ENCODE measurements around the gene ANKRD33B. TPM values are rescaled to one million over a fixed set of nuclear protein-coding genes. Genes with fewer than 3 reads are reported as not detected.

Gene ANKRD33B
- total and polyA plus RNA-seq, 2 of the 8 experiments (the other 6 are each of a cell fraction or from before 2014, with no cell fraction given) = 6.9 to 20.6 TPM

GRCh38 chr5:10703676-10704075 is 139.8 kb downstream of the ANKRD33B start:
- Histone ChIP-seq H2AK5ac (ENCODE audit: low read depth, low read length) (no peak overlapping the region), H2BK12ac (ENCODE audit: low read depth, low read length) (no peak overlapping the region), H2BK15ac (ENCODE audit: low read length) (no peak overlapping the region), H3K18ac (ENCODE audit: extremely low read depth, low read length) (no peak overlapping the region), H3K4me3 (ENCODE audit: extremely low read depth in 1 of 4, insufficient read depth in 2 of 4, low read depth in 3 of 4, low read length in 4 of 4) (no peak overlapping the region), H3K23me2 (ENCODE audit: low read depth, low read length) (peaks cover 3% of the 10 kb centered on the region; the same call in 1 of the 2 replicates), H3K56ac (replicated peaks; ENCODE audit: insufficient read length, low read depth, low read length) (no peak overlapping the region), H4K20me1 (replicated peaks in 1 of 2; ENCODE audit: control insufficient read depth in 1 of 2, insufficient read depth in 2 of 2, low read length in 2 of 2) (peaks cover 1 to 9% of the 10 kb centered on the region in 2 experiments), H2AFZ (ENCODE audit: low read length) (no peak overlapping the region), H2BK20ac (ENCODE audit: low read length) (no peak overlapping the region), H3K4ac (replicated peaks; ENCODE audit: insufficient read length, low read depth, low read length) (no peak overlapping the region), H3K23ac (ENCODE audit: insufficient read length) (no peak overlapping the region), H4K5ac (ENCODE audit: insufficient read length, low read depth, low read length) (no peak overlapping the region), H2BK5ac (ENCODE audit: low read depth, low read length) (no peak overlapping the region), H3K27me3 (replicated peaks in 1 of 4; ENCODE audit: control insufficient read depth in 3 of 4, extremely low read depth in 1 of 4, insufficient read depth in 3 of 4, low read length in 3 of 4) (no peaks in the 10 kb centered on the region), H3K9me3 (ENCODE audit: insufficient read depth in 2 of 2, low read depth in 1 of 2, low read length in 1 of 2) (no peaks in the 10 kb centered on the region), H4K8ac (ENCODE audit: extremely low read depth, insufficient read depth, low read length) (no peak overlapping the region), H3K4me1 (replicated peaks in 1 of 4; ENCODE audit: control insufficient read depth in 3 of 4, insufficient read depth in 4 of 4, low read length in 3 of 4) (peaks cover 4 to 19% (median 13%) of the 10 kb centered on the region in 4 experiments), H3K27ac (ENCODE audit: low read depth, low read length) (no peak overlapping the region), H4K91ac (replicated peaks; ENCODE audit: insufficient read length, low read length) (no peak overlapping the region), H3K36me3 (ENCODE audit: control insufficient read depth in 2 of 4, insufficient read depth in 4 of 4, low read length in 3 of 4) (no peaks in the 10 kb centered on the region), H3K4me2 (ENCODE audit: insufficient read depth in 1 of 2, low read depth in 2 of 2, low read length in 2 of 2) (no peak overlapping the region), H3K79me1 (ENCODE audit: low read depth, low read length) (peaks cover 4% of the 10 kb centered on the region; the same call in 1 of the 2 replicates), H3K14ac (ENCODE audit: insufficient read length) (no peak overlapping the region), H3K79me2 (ENCODE audit: control insufficient read depth in 1 of 2, insufficient read depth in 2 of 2, low read length in 2 of 2) (no peaks in the 10 kb centered on the region), H2BK120ac (replicated peaks; ENCODE audit: low read depth, low read length) (no peak overlapping the region), H3K9ac (replicated peaks in 1 of 4; ENCODE audit: extremely low read depth in 1 of 4, low read depth in 3 of 4, low read length in 3 of 4) (no peak overlapping the region)
- DNase-seq (ENCODE audit: low read depth in 1 of 2, low spot score in 2 of 2) (no peak), FAIRE-seq (no peak)
- POLR2A ChIA-PET (ENCODE audit: partially characterized antibody) = interaction anchor here (0.5 kb wide), 1 partner anchor 469 kb away, joined by 3 read pairs; no protein-coding TSS in a partner anchor
- CTCF ChIA-PET (ENCODE audit: partially characterized antibody) = interaction anchor here (0.5 to 5.6 kb wide), 11 partner anchors 9 to 346 kb away, joined by 3 to 45 read pairs (median 13); no protein-coding TSS in a partner anchor
- 90% methylated on average over 5 of the region's 5 CpGs; no CpG with 5 or more reads in 1 of the 2 experiments for WGBS, 2 experiments (ENCODE audit: extremely low coverage in 1 of 2, insufficient coverage in 1 of 2, insufficient read length in 1 of 2, insufficient replicate concordance in 2 of 2, low coverage in 1 of 2, low lambda C conversion rate in 2 of 2, missing lambda C conversion rate in 1 of 2)
- TF ChIP-seq CBX5 (IDR thresholded peaks at IDR 0.05; ENCODE audit: low read depth, low read length) (no peak), JUN (IDR thresholded peaks at IDR 0.05; ENCODE audit: low read depth, low read length) (no peak), YY1 (IDR thresholded peaks at IDR 0.05; ENCODE audit: low read depth, low read length) (no peak), PHF8 (conservative IDR thresholded peaks at IDR 0.05; ENCODE audit: low read depth, low read length) (no peak), ATF3 (IDR thresholded peaks at IDR 0.05; ENCODE audit: insufficient read depth, low read depth, low read length) (no peak), TEAD4 (IDR thresholded peaks at IDR 0.05; ENCODE audit: low read depth, low read length) (no peak), CHD2 (IDR thresholded peaks at IDR 0.05; ENCODE audit: low read length) (no peak), SP4 (IDR thresholded peaks at IDR 0.05; ENCODE audit: low read length) (no peak), BCL11A (IDR thresholded peaks at IDR 0.05; ENCODE audit: low read depth in 2 of 2, low read length in 2 of 2) (no peak), SP2 (IDR thresholded peaks at IDR 0.05; ENCODE audit: low read length) (no peak), NANOG (IDR thresholded peaks at IDR 0.05; ENCODE audit: insufficient read depth, low read depth, low read length, poor library complexity, severe bottlenecking) (no peak), RBBP5 (IDR thresholded peaks at IDR 0.05; ENCODE audit: borderline replicate concordance, low read depth, low read length) (no peak), BRCA1 (IDR thresholded peaks at IDR 0.05; ENCODE audit: low read depth, low read length) (no peak), SIRT6 (IDR thresholded peaks at IDR 0.05; ENCODE audit: low read length) (no peak), TBP (IDR thresholded peaks at IDR 0.05; ENCODE audit: low read depth, low read length) (no peak)
